Kidney (tissue), 14 donors: ENCODE measurements around the gene RNF4. TPM values are rescaled to one million over a fixed set of nuclear protein-coding genes. Genes with fewer than 3 reads are reported as not detected.
A peak's percentile ranks its signal among the peaks of the same experiment; 100 is the strongest.

ENCODE experiments used
- DNase-seq, 5 donors: peaks; one replicate each; pipeline ENCODE4 v3.0.0-alpha.2; 2013 to 2020
- FAIRE-seq: peaks from 2 replicates; lab custom pipeline; 2012; peaks lifted over from hg19 to GRCh38; lab: Jason Lieb, UNC
- H3K27ac ChIP-seq, 2 donors: one replicate each; pipeline ENCODE4 v1.7.0; 2013; ENCODE audit warnings: low read depth in 2 of 2, low read length in 2 of 2, inconsistent platforms in 1 of 2
- H3K27me3 ChIP-seq: one replicate; pipeline ENCODE4 v1.7.1; 2013; ENCODE audit warnings: low read length, inconsistent platforms; ENCODE audit not compliant: control insufficient read depth, insufficient read depth
- H3K36me3 ChIP-seq, 3 donors: one replicate each; pipeline versions ENCODE4 v1.7.0 to v1.7.1; 2013; ENCODE audit warnings: low read length in 3 of 3, control low read depth in 1 of 3, inconsistent platforms in 1 of 3; ENCODE audit not compliant: insufficient read depth in 3 of 3, control insufficient read depth in 2 of 3
- H3K4me1 ChIP-seq, 3 donors: one replicate each; pipeline versions ENCODE4 v1.7.0 to v1.7.1; 2013; ENCODE audit warnings: low read length in 3 of 3, inconsistent platforms in 1 of 3, low read depth in 1 of 3; ENCODE audit not compliant: control insufficient read depth in 2 of 3, insufficient read depth in 2 of 3
- H3K4me3 ChIP-seq, 3 donors: one replicate each; pipeline versions ENCODE4 v1.7.0 to v1.8.1; 2013; ENCODE audit warnings: low read length in 3 of 3, control low read depth in 1 of 3, inconsistent platforms in 1 of 3
- H3K9ac ChIP-seq, 3 donors: one replicate each; pipeline versions ENCODE4 v1.7.0 to v1.7.1; 2013; ENCODE audit warnings: low read length in 3 of 3, control low read depth in 1 of 3, inconsistent platforms in 1 of 3
- H3K9me3 ChIP-seq, 3 donors: one replicate each; pipeline versions ENCODE4 v1.7.0 to v1.7.1; 2013; ENCODE audit warnings: low read length in 3 of 3, control low read depth in 1 of 3, inconsistent platforms in 1 of 3; ENCODE audit not compliant: control insufficient read depth in 2 of 3, insufficient read depth in 1 of 3
- CTCF ChIP-seq: IDR thresholded peaks from 3 replicates; pipeline ENCODE4 v1.5.1; 2012; ENCODE audit warnings: mild to moderate bottlenecking, moderate library complexity, borderline replicate concordance; ENCODE audit not compliant: insufficient read depth; ENCODE audit errors: extremely low read depth
- intact Hi-C: fragments of 100-400 bp; cut with DNase I; formaldehyde crosslinking; loops from one replicate; pipeline ENCODE4 v1.11.1; 2022
- polyA plus RNA-seq: library from polyadenylated mRNA; stranded (reverse); fragments of 350-450 nt; fragmentation: Illumina TruSeq; extraction: RNeasy Lipid Tissue Mini Kit (QIAGEN cat#74804); gene quantifications from one replicate; pipeline ENCODE4 v1.2.3, GENCODE V29; 2014; ENCODE audit warnings: low read depth, low replicate concordance; ENCODE audit not compliant: insufficient read depth
- total RNA-seq: library from RNA; stranded (reverse); fragmentation: NEBNext Ultra II Directional; extraction: Animal tissue kit (Norgen Biotek cat#: 25700); gene quantifications from one replicate; pipeline ENCODE4 v1.2.1, GENCODE V29; 2021
- donor health status: control.
- donor health status: control.
- donor health status: control.
- donor health status: control.
- donor health status: control.
- donor health status: DM: yes; HTN: yes; CAD: no.
- donor health status: Normal renal cell carcinoma (clear cell type).

Gene RNF4
- total and polyA plus RNA-seq, 2 donors from 2014 or later = 24.2 to 61.5 TPM

GRCh38 chr4:2534904-2535375 is 66.0 kb downstream of the RNF4 start:
- no peak for FAIRE-seq
- Histone ChIP-seq H3K36me3 (no peaks in the 10 kb centered on the region), H3K27ac (peak overlapping the region in 1 of 2 donors; percentile 73), H3K9me3 (no peaks in the 10 kb centered on the region), H3K4me3 (peak overlapping the region; percentile 54 to 86 (median 61)), H3K9ac (peak overlapping the region in 2 of 3 donors; percentile 30 to 87), H3K27me3 (no peaks in the 10 kb centered on the region), H3K4me1 (peaks cover 0 to 8% (median 3%) of the 10 kb centered on the region in 3 donors)
- intact Hi-C loops = no loop called here
- peak in 3 of 5 donors; percentile 22 to 44 (median 43) for DNase-seq
- TF ChIP-seq CTCF = no peak

DNA sequence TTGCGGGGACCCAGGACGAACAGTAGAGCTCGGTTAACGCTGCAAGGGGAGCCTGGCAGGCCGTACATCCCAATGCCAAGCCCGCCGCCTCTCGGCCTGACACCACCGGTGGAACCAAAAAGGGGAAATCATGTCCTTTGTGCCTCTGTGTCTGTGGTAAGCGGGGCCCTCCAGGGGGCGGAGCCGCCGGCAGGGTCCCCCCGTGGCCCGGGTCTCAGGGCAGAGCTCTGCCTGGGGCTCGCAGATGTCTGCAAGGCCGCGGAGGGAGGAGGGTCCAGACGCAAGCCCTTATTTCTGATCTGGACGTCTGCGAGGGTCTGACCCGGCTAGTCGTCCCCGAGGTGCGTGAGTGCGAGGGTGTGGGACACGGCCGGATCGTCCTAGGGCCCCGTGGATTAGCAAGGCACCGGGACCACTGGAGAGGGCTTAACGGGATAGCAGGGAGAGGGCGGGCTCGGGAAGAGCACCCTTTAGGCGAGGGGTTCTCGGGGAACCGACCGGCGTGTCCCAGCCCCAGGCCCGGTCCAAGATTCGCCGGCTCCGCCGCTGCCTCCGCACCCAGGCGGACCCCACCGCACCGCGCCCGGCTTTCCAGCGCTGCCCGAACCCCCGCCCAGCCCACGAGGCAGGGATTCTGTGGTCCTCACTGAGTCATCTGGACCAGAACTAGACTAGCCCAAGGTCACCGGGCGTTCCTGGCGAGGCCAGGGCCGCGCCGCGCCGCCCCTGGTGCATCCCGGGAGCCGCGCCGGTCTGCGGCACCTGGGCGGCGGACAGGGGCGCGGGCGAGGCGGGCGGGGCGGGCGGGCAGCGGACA is 66.7 kb downstream of the RNF4 start:
- DNase-seq = peak in 4 of 5 donors; percentile 64 to 85 (median 68)
- no peak for FAIRE-seq
- Histone ChIP-seq H3K9me3 (no peaks in the 10 kb centered on the region), H3K27me3 (no peaks in the 10 kb centered on the region), H3K36me3 (no peaks in the 10 kb centered on the region), H3K4me3 (peak overlapping the region; percentile 54 to 86 (median 61)), H3K27ac (peak overlapping the region; percentile 73 to 89), H3K9ac (peak overlapping the region; percentile 30 to 87 (median 63)), H3K4me1 (peaks cover 0 to 8% (median 3%) of the 10 kb centered on the region in 3 donors)
- intact Hi-C loops = no loop called here
- no peak for TF ChIP-seq CTCF

DNA sequence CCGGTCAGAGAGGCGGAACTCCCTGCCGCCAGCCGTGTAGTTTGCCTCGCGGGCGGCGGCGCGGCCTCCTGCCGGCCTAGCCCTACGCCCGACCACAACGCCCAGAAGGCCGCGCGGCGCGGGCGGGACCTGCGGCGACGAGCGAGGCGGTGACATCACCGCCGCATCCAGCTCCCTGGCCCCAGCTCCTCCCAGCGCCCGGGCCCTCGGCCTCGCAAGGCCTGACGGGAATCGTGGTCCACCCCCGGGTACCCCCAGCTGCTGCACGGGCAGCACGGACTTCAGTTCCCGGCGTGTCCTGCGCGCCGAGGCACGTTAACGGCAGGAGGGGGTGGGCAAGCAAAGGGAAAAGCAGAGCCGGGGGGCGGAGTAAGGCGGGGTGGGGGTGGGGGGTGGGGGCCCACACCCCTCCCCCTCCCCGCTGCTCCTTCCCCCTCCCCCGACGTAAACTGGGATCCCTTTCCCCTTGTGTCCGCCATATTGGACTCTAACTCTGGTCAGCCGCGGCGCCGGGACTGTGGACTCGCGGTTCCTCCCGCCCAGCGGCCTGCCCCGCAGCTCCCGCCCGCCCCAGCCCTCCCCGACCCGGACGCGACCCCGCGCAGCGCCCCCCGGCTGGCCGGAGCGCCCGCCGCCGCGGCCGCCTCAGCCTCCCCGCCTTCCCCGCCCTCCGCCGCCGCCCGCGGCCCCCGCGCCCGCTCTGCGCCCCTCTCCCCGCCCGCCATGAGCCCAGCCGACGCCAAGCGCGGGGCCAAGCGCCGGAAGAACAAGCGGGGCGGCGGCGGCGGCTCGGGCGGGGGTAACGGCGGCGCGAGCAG is 67.5 kb downstream of the RNF4 start, which contains the start of gene FAM193A:
FAM193A (plus strand) TSS at position 455 of the 818 bp plus-strand sequence; CDS start at position 724, 269 bp downstream.
- Histone ChIP-seq H3K9me3 (no peaks in the 10 kb centered on the region), H3K4me1 (peaks cover 0 to 8% (median 3%) of the 10 kb centered on the region in 3 donors), H3K27ac (peak within 1 kb of the TSS; percentile 88 to 89), H3K36me3 (no peaks in the 10 kb centered on the region), H3K9ac (peak within 1 kb of the TSS; percentile 48 to 87 (median 77)), H3K27me3 (no peaks in the 10 kb centered on the region), H3K4me3 (peak within 1 kb of the TSS; percentile 61 to 86 (median 76))
- intact Hi-C loops = no loop called here
- DNase-seq (peak; percentile 100), FAIRE-seq (no peak)
- no peak for TF ChIP-seq CTCF
